Measurements from ENCODE around the gene RFX8. TPM values are rescaled to one million over a fixed set of nuclear protein-coding genes. Genes with fewer than 3 reads are reported as not detected.

RFX8 gene
- polyA plus RNA-seq, 1 experiment = 1.8 TPM

DNA sequence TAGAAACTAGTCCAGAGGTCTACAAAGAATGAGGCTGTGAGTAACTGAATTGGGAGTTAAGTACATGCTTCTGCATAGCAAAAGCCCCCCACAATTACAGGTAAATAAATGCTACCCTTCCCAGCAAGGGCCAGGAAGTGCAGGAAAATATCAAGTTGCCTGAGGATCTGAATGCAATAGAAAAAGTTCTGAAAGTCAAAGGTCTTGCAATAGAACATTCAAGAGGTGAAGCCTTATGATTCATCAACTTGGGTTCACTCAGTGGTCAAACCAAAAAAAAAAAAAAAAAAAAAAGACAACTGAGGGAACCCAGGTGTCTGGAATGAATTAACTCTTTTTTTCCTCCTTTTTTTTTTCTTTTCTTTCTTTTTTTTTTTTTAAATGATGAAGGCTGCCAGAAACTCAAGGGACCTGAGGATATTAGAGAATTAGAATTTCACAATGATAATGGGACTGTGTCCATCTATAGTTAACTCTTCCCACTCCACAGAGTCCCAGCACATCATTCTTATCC lies 42.9 kb upstream of the RFX8 start:
- no peaks in the 10 kb centered on the region for H3K27me3 ChIP-seq (ENCODE audit: control insufficient read depth, insufficient read depth, low read length)
- H3K27ac ChIP-seq (ENCODE audit: low read depth, low read length) = peak overlapping the region; percentile 87
- no peak overlapping the region for H3K4me3 ChIP-seq (ENCODE audit: low read depth, low read length)
- CTCF ChIA-PET = interaction anchor here (1.0 to 3.1 kb wide), 2 partner anchors 99 to 314 kb away, joined by 3 to 10 read pairs; no protein-coding TSS in a partner anchor
- POLR2A ChIA-PET = interaction anchor here (1.0 to 1.4 kb wide), 2 partner anchors 43 to 49 kb away, joined by 3 to 6 read pairs; partner anchors contain the start of gene RFX8
- H3K9me3 ChIP-seq (ENCODE audit: control insufficient read depth, insufficient read depth, low read length) = peaks cover 10% of the 10 kb centered on the region
- TF ChIP-seq, protein P1, sequence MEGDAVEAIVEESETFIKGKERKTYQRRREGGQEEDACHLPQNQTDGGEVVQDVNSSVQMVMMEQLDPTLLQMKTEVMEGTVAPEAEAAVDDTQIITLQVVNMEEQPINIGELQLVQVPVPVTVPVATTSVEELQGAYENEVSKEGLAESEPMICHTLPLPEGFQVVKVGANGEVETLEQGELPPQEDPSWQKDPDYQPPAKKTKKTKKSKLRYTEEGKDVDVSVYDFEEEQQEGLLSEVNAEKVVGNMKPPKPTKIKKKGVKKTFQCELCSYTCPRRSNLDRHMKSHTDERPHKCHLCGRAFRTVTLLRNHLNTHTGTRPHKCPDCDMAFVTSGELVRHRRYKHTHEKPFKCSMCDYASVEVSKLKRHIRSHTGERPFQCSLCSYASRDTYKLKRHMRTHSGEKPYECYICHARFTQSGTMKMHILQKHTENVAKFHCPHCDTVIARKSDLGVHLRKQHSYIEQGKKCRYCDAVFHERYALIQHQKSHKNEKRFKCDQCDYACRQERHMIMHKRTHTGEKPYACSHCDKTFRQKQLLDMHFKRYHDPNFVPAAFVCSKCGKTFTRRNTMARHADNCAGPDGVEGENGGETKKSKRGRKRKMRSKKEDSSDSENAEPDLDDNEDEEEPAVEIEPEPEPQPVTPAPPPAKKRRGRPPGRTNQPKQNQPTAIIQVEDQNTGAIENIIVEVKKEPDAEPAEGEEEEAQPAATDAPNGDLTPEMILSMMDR (IDR thresholded peaks at IDR 0.05; ENCODE audit: low read depth, low read length) = no peak
- DNase-seq (ENCODE audit: low read depth, low spot score) = no peak

DNA sequence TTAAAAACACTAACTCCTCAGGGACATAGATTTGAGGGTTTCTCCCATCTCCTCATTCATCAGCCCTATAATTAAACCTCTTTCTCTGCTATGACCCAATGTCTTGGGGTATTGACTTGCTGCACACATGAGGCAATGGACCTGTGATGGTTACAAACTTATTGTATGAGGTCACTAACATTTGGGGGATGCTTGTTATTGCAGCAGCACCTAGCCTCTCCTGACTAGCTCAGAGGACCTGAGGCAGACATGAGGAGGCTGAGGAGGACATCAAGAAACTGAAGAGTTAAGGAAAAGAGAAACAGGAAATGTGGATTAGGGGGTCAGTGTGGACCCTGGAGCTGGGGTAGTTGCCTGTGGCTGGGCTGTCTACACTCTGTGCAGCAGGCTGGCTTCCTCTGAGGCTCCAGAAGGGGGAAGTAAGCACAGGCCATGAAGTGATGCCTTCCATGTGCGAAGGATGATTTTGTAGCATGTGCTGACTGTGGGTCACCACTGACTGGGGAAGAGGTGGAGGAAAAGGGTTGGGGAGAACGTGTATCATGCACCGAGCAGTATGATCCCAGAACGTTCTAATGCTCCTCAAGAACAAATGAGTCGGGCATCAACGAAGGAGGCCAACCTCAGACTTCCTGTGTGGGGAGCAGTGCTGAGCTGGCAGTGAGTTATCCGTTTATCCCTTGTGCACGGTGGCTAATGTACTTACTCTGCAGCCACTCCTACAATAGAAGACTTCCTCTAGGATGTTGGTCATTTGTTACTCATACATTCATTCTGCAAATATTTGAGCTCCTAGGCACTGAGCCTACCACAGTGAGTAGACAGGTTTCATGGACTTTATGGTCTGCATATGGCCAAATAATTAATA lies 42.1 kb upstream of the RFX8 start:
- ChIA-PET CTCF (interaction anchor here (3.1 kb wide), 1 partner anchor 98 kb away, joined by 10 read pairs; no protein-coding TSS in a partner anchor), POLR2A (interaction anchor here (1.0 to 1.4 kb wide), 2 partner anchors 42 to 48 kb away, joined by 3 to 6 read pairs; partner anchors contain the start of gene RFX8)
- no peak overlapping the region for H3K4me3 ChIP-seq (ENCODE audit: low read depth, low read length)
- H3K27ac ChIP-seq (ENCODE audit: low read depth, low read length) = peak overlapping the region; percentile 88
- TF ChIP-seq, protein P1 (IDR thresholded peaks at IDR 0.05; ENCODE audit: low read depth, low read length) = no peak
- no peaks in the 10 kb centered on the region for H3K27me3 ChIP-seq (ENCODE audit: control insufficient read depth, insufficient read depth, low read length)
- no peak for DNase-seq (ENCODE audit: low read depth, low spot score)
- peaks cover 10% of the 10 kb centered on the region for H3K9me3 ChIP-seq (ENCODE audit: control insufficient read depth, insufficient read depth, low read length)

DNA sequence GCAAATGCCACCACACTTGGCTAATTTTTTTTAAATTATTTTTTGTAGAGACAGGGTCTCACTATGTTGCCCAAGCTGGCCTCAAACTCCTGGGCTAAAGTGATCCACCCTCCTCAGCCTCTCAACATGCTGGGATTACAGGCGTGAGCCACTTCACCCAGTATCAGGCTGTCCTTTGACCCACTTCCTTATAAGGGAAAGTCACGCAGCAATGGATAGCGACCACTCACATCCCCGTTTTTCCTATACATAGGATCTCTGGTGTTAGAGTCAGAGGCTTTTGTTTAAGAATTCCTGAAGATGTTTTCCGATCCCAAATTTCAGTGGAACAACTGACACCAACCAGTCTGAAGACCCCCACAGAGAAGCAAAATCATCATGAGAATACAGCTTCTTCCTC lies 41.4 kb upstream of the RFX8 start:
- H3K27ac ChIP-seq (ENCODE audit: low read depth, low read length) = no peak overlapping the region
- TF ChIP-seq, protein P1 (IDR thresholded peaks at IDR 0.05; ENCODE audit: low read depth, low read length) = no peak
- CTCF ChIA-PET = no interaction called here

DNA sequence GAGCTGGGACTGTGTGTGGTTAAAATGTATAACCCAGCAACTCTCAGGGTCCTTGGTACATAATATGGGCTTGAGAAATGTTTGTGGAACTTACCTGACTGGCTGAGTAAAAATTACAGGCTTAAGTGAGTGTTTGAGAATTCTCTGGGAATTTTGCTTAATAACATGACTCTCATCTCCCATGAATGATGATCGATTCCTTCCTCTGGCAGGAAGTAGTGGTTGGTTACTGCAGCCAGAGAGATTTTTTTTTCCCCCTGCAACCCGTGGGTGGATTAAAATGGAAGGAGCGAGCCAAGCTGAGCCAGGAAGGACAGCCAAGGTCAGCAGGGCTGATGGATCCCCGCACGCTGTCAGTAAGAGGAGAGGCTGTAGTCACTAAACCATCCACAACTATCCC lies 40.6 kb upstream of the RFX8 start:
- peaks cover 6% of the 10 kb centered on the region; the same call in 1 of the 2 replicates for H3K9me3 ChIP-seq (ENCODE audit: control insufficient read depth, insufficient read depth, low read length)
- DNase-seq (ENCODE audit: low read depth, low spot score) = no peak
- H3K27ac ChIP-seq (ENCODE audit: low read depth, low read length) = peak overlapping the region; percentile 71
- H3K4me3 ChIP-seq (ENCODE audit: low read depth, low read length) = no peak overlapping the region
- TF ChIP-seq, protein P1 (IDR thresholded peaks at IDR 0.05; ENCODE audit: low read depth, low read length) = no peak
- no peaks in the 10 kb centered on the region for H3K27me3 ChIP-seq (ENCODE audit: control insufficient read depth, insufficient read depth, low read length)
- POLR2A ChIA-PET = interaction anchor here (1.4 kb wide), 1 partner anchor 41 kb away, joined by 5 read pairs; the partner anchor contains the start of gene RFX8
- CTCF ChIA-PET = interaction anchor here (0.5 kb wide), 1 partner anchor 611 kb away, joined by 3 read pairs; no protein-coding TSS in a partner anchor

More for the DNA sequence above, 41.4 kb upstream of the RFX8 start:
- POLR2A ChIA-PET = interaction anchor here (1.4 kb wide), 1 partner anchor 41 kb away, joined by 6 read pairs; the partner anchor contains the start of gene RFX8
- peaks cover 6% of the 10 kb centered on the region; the same call in 1 of the 2 replicates for H3K9me3 ChIP-seq (ENCODE audit: control insufficient read depth, insufficient read depth, low read length)
- DNase-seq (ENCODE audit: low read depth, low spot score) = no peak
- no peaks in the 10 kb centered on the region for H3K27me3 ChIP-seq (ENCODE audit: control insufficient read depth, insufficient read depth, low read length)
- H3K4me3 ChIP-seq (ENCODE audit: low read depth, low read length) = no peak overlapping the region
